ENCODE results near the gene KAT8.

GRCh38 chr16:31081428-31082351, 35.8 kb upstream of the KAT8 start:
- TF ChIP-seq CTCF (IDR thresholded peaks at IDR 0.05; ENCODE audit: low read length) (no peak), EZH2phosphoT487 (IDR thresholded peaks at IDR 0.05; ENCODE audit: low read length) (no peak), EZH2 (optimal IDR thresholded peaks at IDR 0.05; ENCODE audit: low read depth, low read length) (no peak)
